Sigmoid colon (tissue), 7 donors: Measurements from ENCODE around the gene TRIB2. TPM values are rescaled to one million over a fixed set of nuclear protein-coding genes. Genes with fewer than 3 reads are reported as not detected.
A peak's percentile ranks its signal among the peaks of the same experiment; 100 is the strongest.

Experiments used
- DNase-seq: peaks from one replicate; pipeline ENCODE4 v3.0.0-alpha.2; 2019
- H3K27ac ChIP-seq, 4 donors: fragments of 200-600 bp; sonication (generic); one replicate each; pipeline ENCODE4 v1.5.1; 2016 to 2019; ENCODE audit warnings: mild to moderate bottlenecking in 1 of 4
- H3K27me3 ChIP-seq, 3 donors: fragments of 200-600 bp; sonication (generic); one replicate each; pipeline ENCODE4 v1.5.1; 2019; ENCODE audit warnings: mild to moderate bottlenecking in 1 of 3
- H3K36me3 ChIP-seq, 4 donors: fragments of 200-600 bp; sonication (generic); one replicate each; pipeline ENCODE4 v1.5.1; 2016 to 2019
- H3K4me1 ChIP-seq, 4 donors: fragments of 200-600 bp; sonication (generic); one replicate each; pipeline ENCODE4 v1.5.1; 2017 to 2019
- H3K4me3 ChIP-seq, 4 donors: fragments of 200-600 bp; sonication (generic); one replicate each; pipeline ENCODE4 v1.5.1; 2017 to 2019; ENCODE audit warnings: mild to moderate bottlenecking in 2 of 4, moderate library complexity in 1 of 4
- H3K9me3 ChIP-seq, 4 donors: fragments of 200-600 bp in 3 of 4; sonication (generic) in 3 of 4; one replicate each; pipeline versions ENCODE4 v1.5.1 to v1.6.1; 2013 to 2019
- EP300 ChIP-seq, 4 donors: sonication (generic); formaldehyde crosslinking; IDR thresholded peaks; one replicate each; pipeline ENCODE4 v1.6.1; 2017; ENCODE audit warnings: antibody characterized with exemption in 4 of 4
- POLR2A ChIP-seq, 2 donors: fragments of 450-650 bp; IDR thresholded peaks; one replicate each; pipeline ENCODE4 v1.6.1; 2016; ENCODE audit warnings: antibody characterized with exemption in 2 of 2, mild to moderate bottlenecking in 2 of 2, moderate library complexity in 2 of 2
- POLR2AphosphoS5 ChIP-seq, 4 donors: sonication (generic); formaldehyde crosslinking; IDR thresholded peaks; one replicate each; pipeline ENCODE4 v1.6.1; 2017; ENCODE audit warnings: antibody characterized with exemption in 4 of 4
- WGBS, 2 donors: extraction: QIAGEN DNeasy Blood & Tissue Kit; methylation state at CpG; one replicate each; pipeline ENCODE4 v1.1.7; 2013; 5-methylcytosine and 5-hydroxymethylcytosine counted together
- intact Hi-C: fragments of 100-400 bp; cut with DNase I; formaldehyde crosslinking; loops from one replicate; pipeline ENCODE4 v1.15.1; 2023
- polyA plus RNA-seq, 3 donors: library from polyadenylated mRNA; stranded (reverse); fragments of 200-250 nt; gene quantifications; one replicate each; pipeline ENCODE4 v1.2.3, GENCODE V29; 2013
- total RNA-seq, 4 donors: library from RNA; depleted of rRNA; stranded (reverse); fragments of >200 nt; gene quantifications; one replicate each; pipeline ENCODE4 v1.1.0, GENCODE V29; 2016
- TF ChIP-seq, protein P1 (sequence below), 4 experiments: fragments of 450-650 bp in 3 of 4; fragments of 200-600 bp in 1 of 4; IDR thresholded peaks; one replicate each; pipeline ENCODE4 v1.5.1; 2016 to 2019; ENCODE audit warnings: antibody characterized with exemption in 4 of 4, mild to moderate bottlenecking in 3 of 4, moderate library complexity in 2 of 4
- donor health status: healthy with polysubstance abuse.
- donor health status: Bipolar disorder and iron deficiency.
- donor health status: healthy.

TRIB2 gene
- total and polyA plus RNA-seq, 7 donors, result 1.4 to 56.2 (median 34.2) TPM

DNA sequence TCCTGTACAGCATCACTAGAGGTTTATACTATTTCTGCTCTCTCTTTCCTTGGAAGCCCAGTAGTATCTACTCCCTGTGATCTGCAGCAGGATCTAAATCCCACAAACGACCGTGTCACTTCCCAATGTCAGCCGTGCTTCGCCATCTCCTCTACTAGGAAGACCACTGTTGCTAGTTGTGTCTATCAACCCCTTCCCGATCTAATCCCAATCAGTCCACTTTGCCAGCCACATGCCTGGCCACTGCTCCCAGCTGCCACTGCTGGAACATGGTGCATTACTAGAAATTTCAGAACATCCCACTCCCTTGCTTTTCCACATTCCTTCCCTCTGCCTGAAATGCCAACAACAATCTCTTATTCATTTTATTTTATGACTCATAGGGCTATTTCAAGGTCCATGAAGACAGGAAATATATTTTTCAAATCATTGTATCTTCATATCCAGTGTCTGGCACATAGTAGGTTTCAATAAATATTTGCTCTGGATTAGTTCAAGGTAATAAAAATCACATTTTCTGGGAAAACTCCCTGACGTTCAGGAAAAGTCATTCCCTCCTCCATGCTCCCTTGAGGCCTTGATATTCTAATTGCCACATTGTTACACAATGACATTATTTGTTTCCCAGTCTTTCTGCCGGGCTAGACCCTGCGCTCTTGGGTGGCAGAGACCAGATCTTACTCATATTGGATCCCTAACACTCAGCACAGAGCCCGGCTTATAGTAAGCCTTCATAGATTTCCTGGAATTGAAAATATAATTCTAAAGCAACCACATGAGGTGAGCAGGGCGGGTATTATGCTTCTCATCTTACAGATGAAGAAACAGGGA, 2.1 kb upstream of the TRIB2 start:
- 71 to 80% methylated on average over 10 of the region's 10 CpGs for WGBS, 2 donors
- H3K36me3 ChIP-seq, result no peaks in the 10 kb centered on the region
- TF ChIP-seq POLR2A (IDR thresholded peaks at IDR 0.05) (no peak), POLR2AphosphoS5 (IDR thresholded peaks at IDR 0.05) (no peak), EP300 (IDR thresholded peaks at IDR 0.05) (no peak)
- TF ChIP-seq, protein P1, sequence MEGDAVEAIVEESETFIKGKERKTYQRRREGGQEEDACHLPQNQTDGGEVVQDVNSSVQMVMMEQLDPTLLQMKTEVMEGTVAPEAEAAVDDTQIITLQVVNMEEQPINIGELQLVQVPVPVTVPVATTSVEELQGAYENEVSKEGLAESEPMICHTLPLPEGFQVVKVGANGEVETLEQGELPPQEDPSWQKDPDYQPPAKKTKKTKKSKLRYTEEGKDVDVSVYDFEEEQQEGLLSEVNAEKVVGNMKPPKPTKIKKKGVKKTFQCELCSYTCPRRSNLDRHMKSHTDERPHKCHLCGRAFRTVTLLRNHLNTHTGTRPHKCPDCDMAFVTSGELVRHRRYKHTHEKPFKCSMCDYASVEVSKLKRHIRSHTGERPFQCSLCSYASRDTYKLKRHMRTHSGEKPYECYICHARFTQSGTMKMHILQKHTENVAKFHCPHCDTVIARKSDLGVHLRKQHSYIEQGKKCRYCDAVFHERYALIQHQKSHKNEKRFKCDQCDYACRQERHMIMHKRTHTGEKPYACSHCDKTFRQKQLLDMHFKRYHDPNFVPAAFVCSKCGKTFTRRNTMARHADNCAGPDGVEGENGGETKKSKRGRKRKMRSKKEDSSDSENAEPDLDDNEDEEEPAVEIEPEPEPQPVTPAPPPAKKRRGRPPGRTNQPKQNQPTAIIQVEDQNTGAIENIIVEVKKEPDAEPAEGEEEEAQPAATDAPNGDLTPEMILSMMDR (IDR thresholded peaks at IDR 0.05), result no peak
- DNase-seq, result no peak
- no peak overlapping the region for H3K4me3 ChIP-seq
- H3K9me3 ChIP-seq, result no peaks in the 10 kb centered on the region
- peaks cover 0 to 33% (median 21%) of the 10 kb centered on the region in 4 donors for H3K4me1 ChIP-seq
- peak overlapping the region; percentile 91 to 95 (median 93) for H3K27ac ChIP-seq
- intact Hi-C loops, result loop anchor here (5.0 to 10.0 kb wide), 8 partner anchors 203 to 970 kb away; partner anchors contain the start of gene LPIN1
- no peaks in the 10 kb centered on the region for H3K27me3 ChIP-seq

DNA sequence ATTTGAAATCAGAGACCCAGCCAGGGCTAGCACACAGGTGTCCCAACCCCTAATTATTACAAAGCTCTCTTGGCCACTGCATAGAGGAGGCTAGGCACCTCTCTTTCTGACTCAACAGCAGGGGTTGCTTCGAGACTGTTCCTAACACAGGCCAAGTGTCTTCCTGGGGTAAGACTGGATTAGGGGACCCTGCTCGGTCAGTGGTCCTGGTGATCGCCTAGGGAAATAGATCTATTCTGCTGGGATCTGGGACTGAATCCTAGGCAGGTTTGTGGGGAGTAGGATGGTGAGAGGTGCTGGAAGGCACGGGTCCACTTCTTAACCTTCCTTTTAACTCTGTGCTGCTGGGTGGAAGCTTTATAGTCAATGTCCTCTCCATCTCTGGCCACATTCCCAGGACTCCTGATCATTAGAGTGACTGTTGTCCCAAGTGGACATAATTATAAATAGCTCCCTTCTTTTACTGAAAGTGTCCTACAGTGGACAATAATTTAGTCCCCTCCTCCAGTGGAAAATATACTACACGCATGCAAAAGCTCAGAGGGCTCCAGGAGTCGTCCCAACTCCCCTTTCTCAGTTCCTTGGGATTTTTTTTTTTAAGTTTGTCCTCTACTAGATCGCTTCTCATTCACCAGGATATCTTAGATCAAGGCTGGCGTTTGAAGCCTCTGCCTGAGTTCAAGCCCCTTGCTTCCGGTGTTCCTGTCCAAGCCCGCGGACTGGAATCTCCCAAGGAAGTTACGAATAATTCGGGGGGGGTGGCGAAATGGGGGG, 1.3 kb upstream of the TRIB2 start:
- TF ChIP-seq EP300 (IDR thresholded peaks at IDR 0.05), result no peak
- TF ChIP-seq, protein P1 (IDR thresholded peaks at IDR 0.05), result no peak
- TF ChIP-seq POLR2A (IDR thresholded peaks at IDR 0.05), result no peak
- TF ChIP-seq POLR2AphosphoS5 (IDR thresholded peaks at IDR 0.05), result no peak
- intact Hi-C loops, result loop anchor here (1.0 to 10.0 kb wide), 11 partner anchors 179 to 971 kb away; partner anchors contain the start of gene LPIN1
- WGBS, 2 donors, result 33 to 42% methylated on average over 14 of the region's 14 CpGs

DNA sequence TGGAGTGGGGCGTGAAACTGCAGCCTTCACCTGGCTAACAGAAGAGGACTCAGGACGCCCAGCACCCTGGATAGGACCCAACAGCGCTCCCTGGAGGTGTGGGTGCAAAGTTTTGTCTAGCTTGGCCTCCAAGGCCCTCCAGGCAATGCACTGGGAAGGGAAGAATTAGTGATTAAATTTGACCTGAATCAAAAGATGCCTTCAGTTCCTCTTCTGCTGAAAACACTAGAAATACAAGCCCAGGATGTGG, 779 bp upstream of the TRIB2 start:
- H3K27ac ChIP-seq, result peak overlapping the region; percentile 91 to 95 (median 93)
- H3K9me3 ChIP-seq, result no peaks in the 10 kb centered on the region
- WGBS, 2 donors, result 3% methylated on average over 3 of the region's 3 CpGs
- peak; percentile 90 for DNase-seq
- peak overlapping the region; percentile 68 to 92 (median 78) for H3K4me3 ChIP-seq
- H3K36me3 ChIP-seq, result no peaks in the 10 kb centered on the region
- TF ChIP-seq, protein P1 (IDR thresholded peaks at IDR 0.05), result peak; percentile 29 to 73 (median 60)
- no peak for TF ChIP-seq EP300 (IDR thresholded peaks at IDR 0.05)
- no peak for TF ChIP-seq POLR2AphosphoS5 (IDR thresholded peaks at IDR 0.05)
- H3K27me3 ChIP-seq, result no peaks in the 10 kb centered on the region
- peaks cover 0 to 45% (median 32%) of the 10 kb centered on the region in 4 donors for H3K4me1 ChIP-seq
- intact Hi-C loops, result loop anchor here (1.0 to 10.0 kb wide), 11 partner anchors 179 to 971 kb away; partner anchors contain the start of gene LPIN1

More for the DNA sequence above, 1.3 kb upstream of the TRIB2 start:
- peak overlapping the region; percentile 91 to 95 (median 93) for H3K27ac ChIP-seq
- peaks cover 0 to 40% (median 27%) of the 10 kb centered on the region in 4 donors for H3K4me1 ChIP-seq
- H3K36me3 ChIP-seq, result no peaks in the 10 kb centered on the region
- H3K4me3 ChIP-seq, result peak overlapping the region in 3 of 4 donors; percentile 68 to 82 (median 74)
- H3K9me3 ChIP-seq, result no peaks in the 10 kb centered on the region
- no peak for DNase-seq
- no peaks in the 10 kb centered on the region for H3K27me3 ChIP-seq

DNA sequence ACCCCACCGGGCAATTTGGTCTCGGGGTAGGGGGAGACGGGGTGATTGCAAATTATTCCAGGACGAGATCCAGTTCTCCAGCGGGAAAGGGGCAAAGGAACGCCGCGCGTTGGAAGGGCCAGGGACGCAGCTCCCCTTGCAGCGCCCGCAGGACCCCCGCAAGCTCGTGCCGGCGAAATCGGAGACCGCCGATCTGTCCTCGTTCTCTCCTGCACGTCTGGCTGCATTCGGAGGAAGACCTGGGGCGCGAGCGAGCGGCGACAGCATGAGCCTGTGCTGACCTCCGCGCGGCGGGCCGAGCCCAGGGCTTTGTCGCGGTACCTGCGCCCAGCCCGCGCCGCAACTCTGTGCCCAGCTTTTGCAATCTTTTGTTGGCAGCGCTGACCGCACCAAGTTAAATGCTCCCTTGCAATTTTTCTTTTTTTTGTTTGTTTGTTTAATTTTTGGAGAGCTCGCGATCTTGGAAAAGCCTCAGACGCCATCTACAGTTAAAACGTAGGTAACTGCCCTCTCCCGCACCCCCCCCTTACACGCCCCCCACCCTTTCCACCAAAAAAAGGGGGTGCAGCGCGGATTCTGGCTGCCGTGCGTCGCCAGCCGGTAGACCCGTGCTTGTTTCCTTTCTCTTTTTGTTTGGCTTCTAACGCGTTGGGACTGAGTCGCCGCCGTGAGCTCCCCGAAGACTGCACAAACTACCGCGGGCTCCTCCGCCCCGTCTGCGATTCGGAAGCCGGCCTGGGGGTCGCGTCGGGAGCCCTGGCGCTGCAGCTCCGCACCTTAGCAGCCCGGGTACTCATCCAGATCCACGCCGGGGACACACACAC, 667 bp downstream of the TRIB2 start:
- WGBS, 2 donors, result 0% methylated on average over 74 of the region's 74 CpGs
- DNase-seq, result peak; percentile 79
- peaks cover 0 to 59% (median 46%) of the 10 kb centered on the region in 4 donors for H3K4me1 ChIP-seq

More for the DNA sequence above, 667 bp downstream of the TRIB2 start:
- no peaks in the 10 kb centered on the region for H3K9me3 ChIP-seq
- H3K4me3 ChIP-seq, result peak overlapping the region; percentile 68 to 92 (median 78)
- intact Hi-C loops, result loop anchor here (1.0 to 10.0 kb wide), 11 partner anchors 181 to 973 kb away; partner anchors contain the start of gene LPIN1
- no peaks in the 10 kb centered on the region for H3K27me3 ChIP-seq
- TF ChIP-seq POLR2AphosphoS5 (IDR thresholded peaks at IDR 0.05) (peak in 1 of 4 donors; percentile 3), POLR2A (IDR thresholded peaks at IDR 0.05) (no peak)
- TF ChIP-seq, protein P1 (IDR thresholded peaks at IDR 0.05), result peak in 1 of 4 experiments; percentile 53
- H3K36me3 ChIP-seq, result no peaks in the 10 kb centered on the region
- peak overlapping the region; percentile 91 to 95 (median 93) for H3K27ac ChIP-seq
